GM20431 (cell line): ENCODE measurements around the gene PBRM1.
"Not testable (repeated sequence)": the region's sequence is repeated elsewhere in the genome, so short reads cannot be mapped to it uniquely, and the experiment has no call there.

Experiments used
- in situ Hi-C: fragments of 300-500 bp; cut with MseI, MboI; formaldehyde crosslinking; loops from one replicate; pipeline ENCODE4 v1.15.0; 2020; ENCODE audit warnings: low sequenced_read_pairs; ENCODE audit not compliant: unreplicated experiment

The PBRM1 gene

DNA sequence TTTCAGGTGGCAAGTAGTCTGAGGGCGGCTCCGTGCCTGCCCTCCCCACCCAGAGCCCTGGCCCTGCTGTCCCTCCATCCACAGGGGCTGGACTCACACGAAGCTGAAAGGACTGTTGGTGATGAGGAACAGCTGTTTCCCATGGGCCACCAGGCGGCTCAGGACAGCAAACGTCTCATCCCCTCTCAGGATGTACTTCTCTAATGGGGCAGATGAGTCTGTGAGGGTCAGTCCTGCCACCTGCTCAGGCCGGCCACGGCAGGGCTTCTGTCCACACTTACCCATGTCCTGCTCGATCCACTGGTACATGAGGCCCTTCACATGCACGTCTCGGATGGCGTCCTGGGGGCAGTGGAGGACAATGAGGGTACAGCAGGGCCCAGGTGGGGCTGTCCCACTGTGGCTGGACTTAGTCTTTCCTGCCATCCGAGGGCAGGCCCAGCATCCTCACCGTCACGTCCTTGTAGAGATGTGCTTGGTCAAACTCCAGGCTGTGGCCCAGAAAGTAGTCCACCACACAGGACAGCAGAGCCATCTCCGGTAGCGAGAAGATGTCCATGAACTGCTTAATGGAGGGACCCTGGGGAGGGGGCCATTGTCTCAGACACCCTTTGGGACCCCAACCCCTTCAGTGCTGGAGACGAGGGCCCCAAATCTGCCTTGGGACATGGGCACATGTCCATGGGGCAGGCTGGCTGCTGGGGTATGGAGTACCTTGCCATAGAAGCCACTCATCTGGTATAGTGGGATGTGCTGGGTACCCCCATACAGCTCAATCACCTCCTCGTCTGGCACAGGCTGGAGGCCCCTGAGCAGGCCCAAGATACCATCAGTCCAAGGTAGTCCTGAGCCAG lies 157.8 kb downstream of the PBRM1 start:
- in situ Hi-C loops: no loop called here

DNA sequence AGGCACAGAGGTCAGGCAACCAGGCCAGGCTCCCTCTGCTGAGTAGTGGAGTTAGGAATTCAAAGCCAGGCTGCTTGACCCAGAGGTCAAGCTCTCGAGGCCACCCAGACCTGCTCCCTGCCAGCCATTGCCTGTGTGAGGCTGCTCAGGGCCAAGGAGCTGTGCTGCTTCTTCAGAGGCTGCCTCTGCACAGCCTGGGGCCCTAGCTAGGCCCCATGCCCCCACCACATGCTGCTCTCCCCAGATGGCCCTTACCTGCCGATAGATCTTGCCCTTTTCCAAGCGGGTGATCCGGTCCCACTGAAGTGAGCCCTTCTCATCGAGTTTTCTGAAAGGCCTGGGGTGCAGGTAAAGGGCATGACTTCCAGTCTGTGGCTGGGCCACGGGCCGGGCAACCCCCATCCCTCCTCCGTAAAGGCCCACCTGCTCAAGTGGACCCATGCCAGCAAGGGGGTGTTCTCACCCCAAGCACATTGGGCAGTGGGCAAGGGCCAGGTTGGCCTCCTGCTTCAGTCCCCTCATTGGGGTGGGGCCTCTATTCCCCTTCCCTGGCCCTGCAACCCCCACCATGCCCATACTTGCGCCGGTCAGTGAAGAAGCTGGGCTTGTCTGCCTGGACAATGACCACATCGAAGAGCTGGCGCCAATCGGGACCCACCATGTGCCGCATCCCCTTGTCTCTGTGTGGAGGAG lies 158.5 kb downstream of the PBRM1 start:
- in situ Hi-C loops: no loop called here

DNA sequence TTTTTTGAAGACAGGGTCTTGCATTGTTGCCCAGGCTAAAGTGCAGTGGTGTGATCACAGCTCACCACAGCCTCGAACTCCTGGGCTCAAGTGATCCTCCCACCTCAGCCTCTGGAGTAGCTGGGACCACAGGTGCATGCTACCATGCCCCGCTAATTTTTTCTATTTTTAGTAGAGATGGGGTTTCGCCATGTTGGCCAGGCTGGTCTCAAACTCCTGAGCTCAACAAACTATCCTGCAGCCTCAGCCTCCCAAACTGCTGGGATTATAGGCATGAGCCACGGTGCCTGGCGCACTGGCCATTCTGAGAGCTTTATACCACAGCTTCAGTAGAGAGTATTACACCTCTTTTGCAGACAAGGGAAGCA lies 159.1 kb downstream of the PBRM1 start:
- in situ Hi-C loops: not testable (repeated sequence)

DNA sequence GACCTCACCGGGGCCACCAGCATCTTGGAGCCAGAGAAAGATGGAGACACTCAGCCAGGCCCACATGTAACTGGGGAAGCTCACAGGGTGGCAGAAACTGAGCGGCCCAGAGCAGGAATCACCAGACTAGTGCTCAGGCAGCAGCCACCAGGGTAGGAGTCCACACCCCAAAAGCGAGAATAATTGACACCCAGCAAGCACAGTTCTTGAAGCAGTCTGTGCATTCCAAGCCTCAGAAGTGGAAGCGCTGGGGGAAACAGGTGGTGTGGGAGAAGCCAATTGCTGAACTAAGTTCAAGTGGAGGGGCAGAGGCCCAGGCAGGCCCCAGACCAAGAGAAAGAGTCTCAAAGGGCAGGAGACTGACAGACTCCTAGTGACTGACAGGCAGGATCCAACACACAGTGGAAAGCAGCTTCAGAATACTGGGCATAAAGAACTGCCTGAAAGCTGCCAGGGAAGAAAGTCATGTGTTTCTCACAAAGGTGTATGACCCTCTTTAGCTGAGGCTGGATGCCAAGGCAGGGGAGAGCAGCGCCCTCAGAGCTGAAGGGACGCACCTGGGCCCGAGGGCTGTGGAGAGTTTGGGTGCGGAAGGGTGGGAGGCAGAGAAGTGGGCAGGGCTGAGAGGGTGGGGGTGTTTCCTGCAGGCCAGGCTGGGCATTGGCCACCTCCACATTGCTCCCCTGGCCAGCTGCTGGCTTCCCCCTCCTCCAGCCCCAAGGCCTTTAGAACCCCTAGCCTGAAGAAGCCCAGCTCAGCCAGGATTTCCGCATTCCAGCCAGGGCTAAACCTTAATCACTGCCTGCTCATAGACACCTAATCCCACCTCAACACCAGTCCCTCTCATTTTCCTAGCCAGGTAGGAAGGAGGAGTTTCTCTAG lies 159.8 kb downstream of the PBRM1 start:
- in situ Hi-C loops: no loop called here

DNA sequence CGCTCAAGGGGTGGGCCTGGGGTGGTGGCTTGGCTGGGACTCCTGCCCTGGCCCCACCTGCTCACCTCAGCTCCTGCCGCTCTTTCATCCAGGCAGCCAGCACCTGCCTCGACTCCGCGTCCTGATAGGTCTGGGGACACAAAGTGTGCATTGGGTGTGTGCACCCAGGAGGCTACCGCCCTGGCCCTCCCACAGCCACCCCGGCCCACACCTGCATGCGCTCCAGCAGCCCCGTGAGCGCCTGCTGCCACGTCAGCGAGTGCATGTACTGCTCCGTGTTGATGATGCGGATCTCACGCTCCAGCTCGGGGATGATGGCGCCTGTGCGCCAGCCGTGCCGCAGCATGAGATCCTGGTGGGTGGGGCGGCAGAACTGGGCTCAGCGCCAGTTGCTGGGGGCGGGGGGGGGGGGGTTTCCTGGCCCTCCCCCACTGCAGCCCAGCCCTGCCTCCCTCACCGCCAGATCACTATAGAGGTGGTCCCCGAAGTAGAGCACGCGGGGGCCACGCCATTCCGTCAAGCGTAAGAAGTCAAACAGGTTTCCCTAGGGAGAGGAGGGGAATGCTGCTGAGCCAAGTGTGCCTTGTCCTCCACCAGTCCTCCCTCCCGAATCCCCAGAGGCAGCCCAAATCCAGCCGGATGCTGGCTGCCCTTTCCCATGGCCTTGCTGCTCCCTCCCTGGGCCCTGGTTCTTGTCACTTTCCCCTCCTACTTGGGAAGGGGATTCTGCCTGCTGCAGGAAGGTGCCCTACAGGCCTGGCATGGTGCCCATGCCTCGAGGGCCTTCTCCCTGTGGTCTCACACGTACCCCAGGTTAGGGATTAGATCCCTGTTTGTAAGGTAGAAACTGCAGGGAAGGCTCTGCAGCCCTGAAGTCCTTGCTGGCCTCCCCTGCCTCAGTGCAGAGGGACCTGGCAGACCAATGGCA lies 160.7 kb downstream of the PBRM1 start:
- in situ Hi-C loops: no loop called here

DNA sequence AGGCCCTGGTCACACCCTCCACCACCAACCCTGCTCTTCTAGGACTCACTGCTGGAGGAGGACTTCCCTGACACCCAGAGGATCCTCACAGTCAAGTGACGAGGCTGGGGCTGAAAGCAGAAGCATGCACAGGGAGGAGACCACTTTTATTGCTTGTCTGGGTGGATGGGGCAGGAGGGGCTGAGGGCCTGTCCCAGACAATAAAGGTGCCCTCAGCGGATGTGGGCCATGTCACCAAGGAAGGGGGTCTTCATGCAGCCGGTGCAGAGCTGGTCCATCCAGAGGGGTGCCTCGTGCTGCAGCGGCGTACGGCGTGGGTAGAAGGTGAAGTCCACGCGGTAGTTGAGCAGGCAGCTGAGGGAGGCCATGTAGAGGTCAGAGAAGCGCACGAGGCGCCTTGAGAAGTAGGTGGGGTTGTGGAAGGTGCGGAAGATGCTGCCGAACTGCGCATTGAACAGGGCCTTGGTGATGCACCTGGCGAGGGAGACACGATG lies 161.4 kb downstream of the PBRM1 start:
- in situ Hi-C loops: no loop called here

DNA sequence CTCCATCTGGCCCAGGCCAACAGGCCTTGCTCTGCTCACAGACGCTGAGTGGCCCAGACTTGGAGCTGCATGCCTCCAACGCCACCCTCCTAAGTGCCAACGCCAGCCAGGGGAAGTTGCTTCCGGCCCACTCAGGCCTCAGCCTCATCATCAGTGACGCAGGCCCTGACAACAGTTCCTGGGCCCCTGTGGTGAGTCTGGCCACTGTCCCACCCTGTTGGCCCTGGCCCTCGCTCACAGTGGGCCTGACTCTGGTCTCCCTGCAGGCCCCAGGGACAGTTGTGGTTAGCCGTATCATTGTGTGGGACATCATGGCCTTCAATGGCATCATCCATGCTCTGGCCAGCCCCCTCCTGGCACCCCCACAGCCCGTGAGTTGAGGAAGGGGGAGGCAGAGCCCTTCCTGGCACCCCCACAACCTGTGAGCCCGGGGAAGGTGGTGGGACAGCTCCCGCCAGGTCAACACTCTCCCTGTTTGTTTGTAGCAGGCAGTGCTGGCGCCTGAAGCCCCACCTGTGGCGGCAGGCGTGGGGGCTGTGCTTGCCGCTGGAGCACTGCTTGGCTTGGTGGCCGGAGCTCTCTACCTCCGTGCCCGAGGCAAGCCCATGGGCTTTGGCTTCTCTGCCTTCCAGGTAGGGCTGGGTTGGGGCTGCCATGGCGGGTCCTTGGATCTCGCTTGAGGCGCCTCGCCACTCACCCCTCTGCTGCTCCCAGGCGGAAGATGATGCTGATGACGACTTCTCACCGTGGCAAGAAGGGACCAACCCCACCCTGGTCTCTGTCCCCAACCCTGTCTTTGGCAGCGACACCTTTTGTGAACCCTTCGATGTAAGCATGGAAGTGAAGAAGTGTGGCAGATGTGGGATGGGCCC lies 162.1 kb downstream of the PBRM1 start:
- in situ Hi-C loops: no loop called here

DNA sequence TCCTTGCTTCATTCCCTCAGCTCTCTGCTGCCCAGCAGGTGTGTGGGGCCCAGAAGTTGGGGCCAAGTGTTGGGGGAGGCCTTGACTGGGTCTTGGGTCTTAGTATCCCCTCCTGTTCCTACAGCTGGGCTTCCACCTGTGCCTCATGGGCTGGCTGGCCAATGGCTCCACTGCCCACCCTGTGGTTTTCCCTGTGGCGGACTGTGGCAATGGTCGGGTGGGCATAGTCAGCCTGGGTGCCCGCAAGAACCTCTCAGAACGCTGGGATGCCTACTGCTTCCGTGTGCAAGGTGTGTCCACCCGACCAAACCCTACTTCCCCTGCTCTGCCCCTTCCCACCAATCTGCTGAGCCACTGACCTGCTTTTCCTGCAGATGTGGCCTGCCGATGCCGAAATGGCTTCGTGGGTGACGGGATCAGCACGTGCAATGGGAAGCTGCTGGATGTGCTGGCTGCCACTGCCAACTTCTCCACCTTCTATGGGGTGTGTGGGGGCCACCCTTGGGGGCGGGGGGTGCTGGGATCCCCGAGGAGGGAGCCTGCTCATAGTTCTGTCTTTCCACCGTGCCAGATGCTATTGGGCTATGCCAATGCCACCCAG lies 163.0 kb downstream of the PBRM1 start:
- in situ Hi-C loops: no loop called here

DNA sequence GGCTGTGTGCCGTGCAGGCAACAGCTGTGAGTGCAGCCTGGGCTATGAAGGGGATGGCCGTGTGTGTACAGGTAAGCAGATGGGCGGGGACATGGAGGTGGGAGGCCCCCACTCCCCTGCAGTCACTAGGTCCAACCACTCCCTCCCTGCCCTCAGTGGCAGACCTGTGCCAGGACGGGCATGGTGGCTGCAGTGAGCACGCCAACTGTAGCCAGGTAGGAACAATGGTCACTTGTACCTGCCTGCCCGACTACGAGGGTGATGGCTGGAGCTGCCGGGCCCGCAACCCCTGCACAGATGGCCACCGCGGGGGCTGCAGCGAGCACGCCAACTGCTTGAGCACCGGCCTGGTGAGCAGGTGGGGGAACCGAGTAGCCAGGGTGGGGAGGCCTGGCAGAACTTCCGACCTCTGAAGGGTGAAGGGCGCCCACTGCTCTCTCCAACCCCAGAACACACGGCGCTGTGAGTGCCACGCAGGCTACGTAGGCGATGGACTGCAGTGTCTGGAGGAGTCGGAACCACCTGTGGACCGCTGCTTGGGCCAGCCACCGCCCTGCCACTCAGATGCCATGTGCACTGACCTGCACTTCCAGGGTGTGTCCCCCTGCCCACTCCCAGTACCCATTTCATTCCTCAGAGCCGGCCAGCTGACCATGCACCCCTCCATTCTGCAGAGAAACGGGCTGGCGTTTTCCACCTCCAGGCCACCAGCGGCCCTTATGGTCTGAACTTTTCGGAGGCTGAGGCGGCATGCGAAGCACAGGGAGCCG lies 163.6 kb downstream of the PBRM1 start:
- in situ Hi-C loops: no loop called here

DNA sequence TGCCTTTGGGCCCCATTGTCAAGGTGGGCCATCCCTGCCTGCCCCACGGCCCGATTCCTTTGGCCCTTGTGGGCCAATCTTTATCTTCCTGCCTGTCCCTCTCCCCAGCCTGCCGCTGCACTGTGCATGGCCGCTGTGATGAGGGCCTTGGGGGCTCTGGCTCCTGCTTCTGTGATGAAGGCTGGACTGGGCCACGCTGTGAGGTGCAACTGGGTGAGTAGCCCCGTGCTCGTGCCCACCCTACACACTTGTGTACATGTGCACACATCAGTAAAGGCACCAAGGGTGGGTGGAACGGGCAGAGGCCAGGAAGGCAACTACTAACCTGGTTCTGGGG lies 164.3 kb downstream of the PBRM1 start:
- in situ Hi-C loops: no loop called here

DNA sequence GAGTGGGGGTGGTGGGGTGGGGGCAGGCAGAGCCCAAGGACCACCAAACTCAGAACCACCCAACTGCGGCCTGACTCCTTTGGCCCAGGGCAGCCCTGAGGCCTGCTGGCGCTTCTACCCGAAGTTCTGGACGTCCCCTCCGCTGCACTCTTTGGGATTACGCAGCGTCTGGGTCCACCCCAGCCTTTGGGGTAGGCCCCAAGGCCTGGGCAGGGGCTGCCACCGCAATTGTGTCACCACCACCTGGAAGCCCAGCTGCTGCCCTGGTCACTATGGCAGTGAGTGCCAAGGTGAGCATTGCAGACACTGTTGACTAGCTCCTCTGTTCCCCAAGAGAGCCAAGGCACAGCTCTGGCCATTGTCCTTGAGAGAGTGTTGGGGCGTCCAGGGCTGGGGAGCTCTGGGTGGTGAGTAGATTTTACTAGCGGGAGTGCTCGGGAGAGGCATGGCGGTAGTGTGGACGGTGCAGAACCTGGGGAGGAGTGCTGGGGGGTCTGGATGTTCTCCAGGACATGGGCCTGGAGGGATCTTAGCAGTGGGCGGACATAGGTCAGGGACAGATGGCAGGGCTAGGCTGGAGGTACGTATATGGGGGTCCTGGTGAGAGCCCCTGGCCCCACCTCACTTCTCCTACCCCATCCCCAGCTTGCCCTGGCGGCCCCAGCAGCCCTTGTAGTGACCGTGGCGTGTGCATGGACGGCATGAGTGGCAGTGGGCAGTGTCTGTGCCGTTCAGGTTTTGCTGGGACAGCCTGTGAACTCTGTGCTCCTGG lies 164.8 kb downstream of the PBRM1 start:
- in situ Hi-C loops: no loop called here

DNA sequence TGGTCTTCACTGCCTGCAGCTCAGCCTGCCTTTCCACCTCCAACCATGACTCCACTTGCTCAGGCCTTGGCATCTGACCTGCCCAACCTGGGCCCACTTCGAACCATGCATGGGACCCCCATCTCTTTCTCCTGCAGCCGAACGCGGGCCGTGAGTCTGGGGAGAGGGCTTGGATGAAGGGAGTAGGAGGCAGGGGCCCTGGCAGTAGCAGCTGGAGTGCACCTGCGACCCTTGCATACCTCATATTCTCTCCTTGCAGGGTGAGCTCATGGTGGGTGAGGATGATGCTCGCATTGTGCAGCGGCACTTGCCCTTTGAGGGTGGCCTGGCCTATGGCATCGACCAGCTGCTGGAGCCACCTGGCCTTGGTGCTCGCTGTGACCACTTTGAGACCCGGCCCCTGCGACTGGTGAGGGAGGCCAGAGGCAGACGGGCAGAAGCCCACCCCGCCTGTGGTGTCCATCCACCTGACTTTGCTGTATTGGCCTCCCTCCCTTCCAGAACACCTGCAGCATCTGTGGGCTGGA lies 165.5 kb downstream of the PBRM1 start:
- in situ Hi-C loops: no loop called here

DNA sequence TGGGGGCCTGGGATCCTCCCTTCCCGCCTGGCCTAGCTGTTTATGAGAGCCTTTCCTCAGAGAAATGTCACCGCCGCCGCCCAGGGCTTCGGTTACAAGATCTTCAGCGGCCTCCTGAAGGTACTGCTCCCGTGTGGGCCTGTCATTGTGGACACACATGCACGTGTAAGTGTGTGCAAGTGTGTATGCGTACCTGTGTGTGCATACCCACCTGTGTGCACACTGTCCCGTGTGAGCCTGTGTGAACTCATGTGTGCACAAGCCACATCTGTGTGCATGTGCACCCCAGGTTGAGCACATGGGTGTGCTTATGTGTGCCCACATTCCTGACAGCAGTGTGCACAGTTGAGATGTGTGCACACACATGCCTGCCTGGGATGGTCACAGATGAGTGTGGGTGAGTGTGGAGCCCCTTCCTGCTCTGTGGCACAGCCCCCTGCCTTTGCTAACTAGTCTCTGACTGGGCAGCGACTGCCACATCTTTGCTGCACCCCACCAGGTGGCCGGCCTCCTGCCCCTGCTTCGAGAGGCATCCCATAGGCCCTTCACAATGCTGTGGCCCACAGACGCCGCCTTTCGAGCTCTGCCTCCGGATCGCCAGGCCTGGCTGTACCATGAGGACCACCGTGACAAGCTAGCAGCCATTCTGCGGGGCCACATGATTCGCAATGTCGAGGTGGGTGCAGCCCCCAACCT lies 166.1 kb downstream of the PBRM1 start:
- in situ Hi-C loops: no loop called here

DNA sequence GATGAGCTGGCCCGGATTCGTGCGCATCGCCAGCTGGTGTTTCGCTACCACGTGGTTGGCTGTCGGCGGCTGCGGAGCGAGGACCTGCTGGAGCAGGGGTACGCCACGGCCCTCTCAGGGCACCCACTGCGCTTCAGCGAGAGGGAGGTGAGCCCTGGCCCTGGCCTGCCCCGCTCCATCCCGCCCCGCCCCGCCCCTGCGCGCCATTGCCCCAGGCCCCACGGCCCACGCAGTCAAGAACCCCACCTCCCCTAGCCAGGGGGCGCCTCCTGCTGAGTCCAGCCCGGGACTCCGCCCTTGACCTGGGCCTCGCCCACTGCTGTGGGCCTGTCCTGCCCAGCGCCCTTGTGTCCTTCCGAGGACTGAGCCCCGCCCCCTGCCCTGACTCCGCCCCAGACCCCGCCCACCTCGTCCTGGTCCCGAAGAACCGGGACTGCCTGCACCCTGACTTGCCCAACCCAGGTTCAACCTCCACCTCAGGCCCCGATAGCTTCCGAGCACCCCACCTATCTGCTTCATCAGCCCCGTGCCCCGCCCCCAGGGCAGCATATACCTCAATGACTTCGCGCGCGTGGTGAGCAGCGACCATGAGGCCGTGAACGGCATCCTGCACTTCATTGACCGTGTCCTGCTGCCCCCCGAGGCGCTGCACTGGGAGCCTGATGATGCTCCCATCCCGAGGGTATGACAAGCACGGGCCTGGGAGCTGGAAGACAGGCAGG lies 166.8 kb downstream of the PBRM1 start:
- in situ Hi-C loops: no loop called here
